Esophagus mucosa (tissue), 1 donor: ENCODE results near the gene DCST1. TPM values are rescaled to one million over a fixed set of nuclear protein-coding genes. Genes with fewer than 3 reads are reported as not detected.

Experiments used
- ATAC-seq: fragments of 200-7000 bp; cut with Tn5 transposase; one replicate; pipeline ENCODE4 v1.9.1; 2020
- total RNA-seq: library from RNA; stranded (reverse); gene quantifications from one replicate; pipeline ENCODE4 v1.2.4, GENCODE V29; 2023
- donor health status: DM: yes; HTN: yes; CAD: no.

Gene DCST1
- total RNA-seq, 1 donor from 2014 or later: 0.32 TPM

GRCh38 chr1:155091071-155092051, 57.7 kb downstream of the DCST1 start:
- ATAC-seq: peak; percentile 58

GRCh38 chr1:155092131-155092530, 58.5 kb downstream of the DCST1 start:
- ATAC-seq: no peak

- ATAC-seq: no peak
Measured at GRCh38 chr1:155092641-155093040, 59.0 kb downstream of the DCST1 start.

GRCh38 chr1:155093911-155094621, 60.4 kb downstream of the DCST1 start:
- peak; percentile 21 for ATAC-seq

GRCh38 chr1:155094622-155094948, 61.0 kb downstream of the DCST1 start:
- peak; percentile 4 for ATAC-seq

DNA sequence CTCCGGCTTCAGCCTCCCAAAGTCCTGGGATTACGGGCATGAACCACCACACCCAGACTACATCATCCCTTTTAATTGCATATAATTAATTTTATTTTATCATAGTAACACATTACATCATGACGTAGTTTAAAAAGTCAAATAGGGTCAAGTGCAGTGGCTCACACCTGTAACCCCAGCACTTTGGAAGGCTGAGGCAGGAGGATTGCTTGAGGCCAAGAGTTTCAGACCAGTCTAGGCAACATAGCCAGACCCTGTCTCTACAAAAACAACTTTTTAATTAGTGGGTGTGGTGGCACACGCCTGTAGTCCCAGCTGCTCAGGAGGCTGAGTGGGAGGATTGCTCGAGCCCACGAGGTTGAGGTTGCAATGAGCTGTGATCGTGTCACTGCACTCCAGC, 65.7 kb downstream of the DCST1 start:
- ATAC-seq: no peak

Other genes starting within 250 kb of the DCST1 start
- gene KCNN3, start 163.5 kb upstream of the DCST1 start, total RNA-seq: 0.28 TPM
- gene PMVK, start 97.1 kb upstream of the DCST1 start, total RNA-seq: 55.6 TPM
- 9.2 TPM for gene PBXIP1, start 77.7 kb upstream of the DCST1 start, total RNA-seq
- gene PYGO2, start 72.0 kb upstream of the DCST1 start, total RNA-seq: 17.3 TPM
- gene SHC1, start 63.1 kb upstream of the DCST1 start, total RNA-seq: 68.0 TPM
- gene CKS1B, start 59.1 kb upstream of the DCST1 start, total RNA-seq: 74.5 TPM
- gene FLAD1, start 50.5 kb upstream of the DCST1 start, total RNA-seq: 29.6 TPM
- not detected for gene LENEP, start 40.2 kb upstream of the DCST1 start, total RNA-seq
- gene ZBTB7B, start 31.0 kb upstream of the DCST1 start, total RNA-seq: 132 TPM
- 1.3 TPM for gene DCST2, start within 50 bp of the DCST1 start, total RNA-seq
- 167 TPM for gene ADAM15, start 17.5 kb downstream of the DCST1 start, total RNA-seq
- gene EFNA4, start 29.9 kb downstream of the DCST1 start, total RNA-seq: 12.1 TPM
- 20.6 TPM for gene EFNA3, start 45.0 kb downstream of the DCST1 start, total RNA-seq
- 40.9 TPM for gene EFNA1, start 94.1 kb downstream of the DCST1 start, total RNA-seq
- 42.9 TPM for gene SLC50A1, start 102.0 kb downstream of the DCST1 start, total RNA-seq
- gene DPM3, start 106.7 kb downstream of the DCST1 start, total RNA-seq: 62.4 TPM
- 111 TPM for gene KRTCAP2, start 139.5 kb downstream of the DCST1 start, total RNA-seq
- gene TRIM46, start 140.0 kb downstream of the DCST1 start, total RNA-seq: 0.12 TPM
- 14.5 TPM for gene THBS3, start 174.1 kb downstream of the DCST1 start, total RNA-seq
- 36.5 TPM for gene MTX1, start 174.9 kb downstream of the DCST1 start, total RNA-seq
- 24.9 TPM for gene ENTREP3, start 221.7 kb downstream of the DCST1 start, total RNA-seq
- gene SCAMP3, start 228.5 kb downstream of the DCST1 start, total RNA-seq: 43.3 TPM
- 16.9 TPM for gene CLK2, start 239.7 kb downstream of the DCST1 start, total RNA-seq
- gene HCN3, start 243.6 kb downstream of the DCST1 start, total RNA-seq: 1.7 TPM